PFSK-1 (cell line): Measurements from ENCODE around the gene WDR45B.

Source experiments
- FOXP2 ChIP-seq: optimal IDR thresholded peaks from 2 replicates; pipeline ENCODE3; 2011; ENCODE audit warnings: borderline replicate concordance, control low read depth, inconsistent platforms; ENCODE audit not compliant: insufficient read depth; ENCODE audit errors: extremely low read length, extremely low read depth
- POLR2AphosphoS5 ChIP-seq: IDR thresholded peaks from 2 replicates; pipeline ENCODE4 v1.6.1; 2012; ENCODE audit warnings: low read depth, mild to moderate bottlenecking, control low read depth, low read length, moderate library complexity
- SIN3A ChIP-seq: IDR thresholded peaks from 2 replicates; pipeline ENCODE4 v1.6.1; 2012; ENCODE audit warnings: mild to moderate bottlenecking, low read length, moderate library complexity, borderline replicate concordance; ENCODE audit not compliant: insufficient read depth
- TAF1 ChIP-seq: IDR thresholded peaks from 2 replicates; pipeline ENCODE4 v1.6.1; 2012; ENCODE audit warnings: low read length, control low read depth, borderline replicate concordance; ENCODE audit not compliant: insufficient read depth
- TF ChIP-seq, protein P1 (sequence below), 2 experiments: IDR thresholded peaks; 2 replicates each; pipeline versions ENCODE4 v1.6.1 to v1.8.0; 2011 to 2012; ENCODE audit warnings: low read depth in 2 of 2, low read length in 2 of 2, control low read depth in 1 of 2, inconsistent platforms in 1 of 2, mild to moderate bottlenecking in 1 of 2, moderate library complexity in 1 of 2; ENCODE audit not compliant: insufficient read depth in 1 of 2

The WDR45B gene

GRCh38 chr17:82594571-82594970 is 53.7 kb downstream of the WDR45B start:
- no peak for TF ChIP-seq FOXP2

DNA sequence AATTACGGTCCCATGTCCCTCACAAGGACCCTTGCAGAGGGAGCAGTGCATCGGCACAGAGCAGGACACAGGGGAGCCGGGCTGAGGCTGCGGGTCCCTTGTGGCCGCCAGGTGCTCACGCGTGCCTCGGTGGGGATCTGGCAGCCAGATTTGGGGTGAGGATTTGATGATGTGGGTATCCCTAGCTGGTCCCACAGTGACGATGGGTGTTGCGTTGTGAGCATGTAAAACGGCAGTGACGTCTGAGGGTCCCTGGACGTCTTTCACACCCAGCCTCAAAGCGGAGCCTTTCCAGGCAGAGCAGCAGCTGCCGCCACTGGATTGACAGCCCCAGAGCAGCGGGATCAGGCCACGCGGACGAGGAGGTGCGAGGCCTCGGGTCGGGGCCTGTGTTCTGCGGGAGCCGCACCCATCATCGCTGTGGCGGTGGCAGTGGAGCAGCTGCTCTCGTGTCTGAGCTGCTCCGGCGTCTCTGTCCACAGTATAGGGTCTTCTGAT is 54.6 kb downstream of the WDR45B start:
- TF ChIP-seq FOXP2 (no peak), POLR2AphosphoS5 (no peak), TAF1 (no peak), SIN3A (no peak)
- TF ChIP-seq, protein P1, sequence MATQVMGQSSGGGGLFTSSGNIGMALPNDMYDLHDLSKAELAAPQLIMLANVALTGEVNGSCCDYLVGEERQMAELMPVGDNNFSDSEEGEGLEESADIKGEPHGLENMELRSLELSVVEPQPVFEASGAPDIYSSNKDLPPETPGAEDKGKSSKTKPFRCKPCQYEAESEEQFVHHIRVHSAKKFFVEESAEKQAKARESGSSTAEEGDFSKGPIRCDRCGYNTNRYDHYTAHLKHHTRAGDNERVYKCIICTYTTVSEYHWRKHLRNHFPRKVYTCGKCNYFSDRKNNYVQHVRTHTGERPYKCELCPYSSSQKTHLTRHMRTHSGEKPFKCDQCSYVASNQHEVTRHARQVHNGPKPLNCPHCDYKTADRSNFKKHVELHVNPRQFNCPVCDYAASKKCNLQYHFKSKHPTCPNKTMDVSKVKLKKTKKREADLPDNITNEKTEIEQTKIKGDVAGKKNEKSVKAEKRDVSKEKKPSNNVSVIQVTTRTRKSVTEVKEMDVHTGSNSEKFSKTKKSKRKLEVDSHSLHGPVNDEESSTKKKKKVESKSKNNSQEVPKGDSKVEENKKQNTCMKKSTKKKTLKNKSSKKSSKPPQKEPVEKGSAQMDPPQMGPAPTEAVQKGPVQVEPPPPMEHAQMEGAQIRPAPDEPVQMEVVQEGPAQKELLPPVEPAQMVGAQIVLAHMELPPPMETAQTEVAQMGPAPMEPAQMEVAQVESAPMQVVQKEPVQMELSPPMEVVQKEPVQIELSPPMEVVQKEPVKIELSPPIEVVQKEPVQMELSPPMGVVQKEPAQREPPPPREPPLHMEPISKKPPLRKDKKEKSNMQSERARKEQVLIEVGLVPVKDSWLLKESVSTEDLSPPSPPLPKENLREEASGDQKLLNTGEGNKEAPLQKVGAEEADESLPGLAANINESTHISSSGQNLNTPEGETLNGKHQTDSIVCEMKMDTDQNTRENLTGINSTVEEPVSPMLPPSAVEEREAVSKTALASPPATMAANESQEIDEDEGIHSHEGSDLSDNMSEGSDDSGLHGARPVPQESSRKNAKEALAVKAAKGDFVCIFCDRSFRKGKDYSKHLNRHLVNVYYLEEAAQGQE (IDR thresholded peaks at IDR 0.05; ENCODE audit: insufficient read depth in 1 of 2, low read depth in 2 of 2, low read length in 2 of 2), result no peak

GRCh38 chr17:82592767-82593589 is 55.3 kb downstream of the WDR45B start:
- TF ChIP-seq TAF1 (no peak), FOXP2 (no peak)

DNA sequence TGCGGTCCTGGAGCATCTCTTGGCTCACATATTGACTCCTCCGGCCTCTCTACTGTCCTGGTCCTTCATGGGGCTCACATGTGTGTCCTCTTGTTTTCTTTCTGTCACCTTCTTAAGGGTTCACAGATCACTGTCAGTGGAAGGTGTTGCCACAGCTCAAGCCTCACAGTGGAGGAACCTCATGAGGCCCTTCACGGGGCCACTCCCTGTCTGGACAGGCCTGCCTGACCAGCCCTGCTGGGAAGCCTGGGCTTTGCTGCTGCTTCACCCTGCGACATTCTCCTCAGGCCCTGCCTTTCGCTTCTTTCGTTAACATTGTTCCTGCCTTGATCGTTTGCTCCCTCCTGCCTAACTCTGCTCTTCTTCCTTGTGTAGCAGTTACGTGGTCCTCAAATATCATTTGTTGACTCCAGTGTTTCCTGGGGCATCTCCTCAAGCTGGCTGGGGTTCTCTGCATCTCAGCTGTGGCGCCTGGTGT is 55.9 kb downstream of the WDR45B start:
- TF ChIP-seq SIN3A (no peak), FOXP2 (no peak), TAF1 (no peak), POLR2AphosphoS5 (no peak)
- TF ChIP-seq, protein P1 (IDR thresholded peaks at IDR 0.05; ENCODE audit: insufficient read depth in 1 of 2, low read depth in 2 of 2, low read length in 2 of 2), result no peak

DNA sequence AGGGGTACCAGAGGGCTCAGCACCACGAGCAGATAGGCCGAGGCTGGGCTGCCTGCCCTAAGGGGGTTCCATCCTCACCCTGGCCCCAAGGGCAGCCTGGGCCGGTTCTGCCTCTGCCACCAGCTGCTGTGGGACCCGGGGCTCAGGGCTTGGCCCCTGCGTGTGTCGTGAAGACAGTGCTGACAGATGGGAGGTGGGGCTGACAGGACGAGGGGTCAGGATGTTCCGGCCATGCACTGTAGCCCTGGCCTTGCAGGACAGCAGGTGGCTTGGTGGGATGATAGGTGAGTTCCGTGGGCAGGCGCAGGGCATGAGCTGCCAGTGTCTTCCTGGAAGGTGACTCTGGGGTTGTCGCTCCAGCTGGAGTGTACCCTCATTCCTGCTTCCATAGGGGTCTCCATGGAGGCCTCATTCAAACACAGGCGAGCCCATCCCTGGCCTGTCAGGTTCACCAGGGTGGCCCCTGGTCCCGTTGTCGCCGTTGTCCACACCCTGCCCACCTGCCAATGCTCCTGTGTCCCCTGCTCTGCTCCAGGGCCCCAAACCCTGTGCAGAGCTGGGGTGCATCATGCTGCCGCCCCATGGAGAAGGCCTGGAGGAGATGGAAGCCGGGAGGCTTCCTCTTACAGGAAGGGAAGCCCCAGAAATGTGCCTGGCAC is 57.2 kb downstream of the WDR45B start:
- no peak for TF ChIP-seq TAF1
- TF ChIP-seq FOXP2, result no peak

GRCh38 chr17:82590216-82590615 is 58.0 kb downstream of the WDR45B start:
- TF ChIP-seq SIN3A, result no peak
- no peak for TF ChIP-seq FOXP2
- no peak for TF ChIP-seq TAF1
- TF ChIP-seq, protein P1 (IDR thresholded peaks at IDR 0.05; ENCODE audit: insufficient read depth in 1 of 2, low read depth in 2 of 2, low read length in 2 of 2), result no peak
- no peak for TF ChIP-seq POLR2AphosphoS5

GRCh38 chr17:82589851-82590180 is 58.4 kb downstream of the WDR45B start:
- no peak for TF ChIP-seq SIN3A
- no peak for TF ChIP-seq TAF1
- TF ChIP-seq POLR2AphosphoS5, result no peak
